HepG2 (cell line): ENCODE measurements around the gene PDSS2. TPM values are rescaled to one million over a fixed set of nuclear protein-coding genes. Genes with fewer than 3 reads are reported as not detected.

Source experiments
- ARID2 ChIP-seq: sonication (generic); formaldehyde crosslinking; IDR thresholded peaks from 2 replicates; pipeline ENCODE4 v1.8.1; 2022; ENCODE audit warnings: mild to moderate bottlenecking, missing genetic modification reagents, borderline replicate concordance
- ELF4 ChIP-seq: sonication (generic); formaldehyde crosslinking; IDR thresholded peaks from 2 replicates; pipeline ENCODE4 v1.5.0; 2020; ENCODE audit warnings: missing genetic modification reagents, mild to moderate bottlenecking, moderate library complexity, borderline replicate concordance
- GATAD2A ChIP-seq: IDR thresholded peaks from 2 replicates; pipeline ENCODE4 v1.6.1; 2016
- GMEB2 ChIP-seq: IDR thresholded peaks from 2 replicates; pipeline ENCODE4 v1.6.1; 2016; ENCODE audit warnings: missing biosample characterization, missing genetic modification reagents, low read depth
- HHEX ChIP-seq: IDR thresholded peaks from 2 replicates; pipeline ENCODE4 v1.6.1; 2016; ENCODE audit warnings: control low read depth
- HMGXB4 ChIP-seq, 2 experiments: sonication (generic) in 1 of 2; formaldehyde crosslinking in 1 of 2; IDR thresholded peaks; 2 replicates each; pipeline versions ENCODE4 v1.4.0 to v1.6.1; 2018 to 2020; ENCODE audit warnings: missing genetic modification reagents in 2 of 2, borderline replicate concordance in 1 of 2, low read depth in 1 of 2, mild to moderate bottlenecking in 1 of 2, missing biosample characterization in 1 of 2
- HOXA5 ChIP-seq: sonication (generic); formaldehyde crosslinking; IDR thresholded peaks from 2 replicates; pipeline ENCODE4 v1.4.0; 2020; ENCODE audit warnings: missing genetic modification reagents
- NCOA2 ChIP-seq: sonication (generic); formaldehyde crosslinking; IDR thresholded peaks from 2 replicates; pipeline ENCODE4 v1.8.0; 2022; ENCODE audit warnings: inconsistent platforms
- POLR2G ChIP-seq: fragments of 200-400 bp; formaldehyde crosslinking; IDR thresholded peaks from 2 replicates; pipeline ENCODE4 v1.6.1; 2018; ENCODE audit warnings: mild to moderate bottlenecking, low read depth, low read length, moderate library complexity
- SALL1 ChIP-seq: sonication (generic); formaldehyde crosslinking; IDR thresholded peaks from 2 replicates; pipeline ENCODE4 v1.8.0; 2022; ENCODE audit warnings: mild to moderate bottlenecking, missing genetic modification reagents
- SYNCRIP ChIP-seq: fragments of 200-400 bp; formaldehyde crosslinking; IDR thresholded peaks from 2 replicates; pipeline ENCODE4 v1.6.1; 2018; ENCODE audit warnings: mild to moderate bottlenecking, low read depth, low read length; ENCODE audit not compliant: insufficient read depth
- ZEB1 ChIP-seq: IDR thresholded peaks from 2 replicates; pipeline ENCODE4 v1.6.1; 2012; ENCODE audit warnings: mild to moderate bottlenecking, low read depth, inconsistent platforms; ENCODE audit not compliant: insufficient replicate concordance
- ZFP36 ChIP-seq: fragments of 150-350 bp; IDR thresholded peaks from 2 replicates; pipeline ENCODE4 v1.6.1; 2018; ENCODE audit warnings: borderline replicate concordance, low read length, low read depth; ENCODE audit not compliant: partially characterized antibody
- ZNF317 ChIP-seq: sonication (generic); formaldehyde crosslinking; IDR thresholded peaks from 2 replicates; pipeline ENCODE4 v1.5.0; 2020; ENCODE audit warnings: mild to moderate bottlenecking, missing genetic modification reagents
- ZNF367 ChIP-seq: sonication (generic); formaldehyde crosslinking; IDR thresholded peaks from 2 replicates; pipeline ENCODE4 v1.4.0; 2020; ENCODE audit warnings: missing genetic modification reagents, borderline replicate concordance
- ZNF549 ChIP-seq: sonication (generic); formaldehyde crosslinking; IDR thresholded peaks from 2 replicates; pipeline ENCODE4 v1.5.0; 2020; ENCODE audit warnings: missing genetic modification reagents
- ZNF577 ChIP-seq: sonication (generic); formaldehyde crosslinking; IDR thresholded peaks from 2 replicates; pipeline ENCODE4 v1.4.0; 2020; ENCODE audit warnings: mild to moderate bottlenecking, low read depth, missing genetic modification reagents, borderline replicate concordance
- ZNF598 ChIP-seq: sonication (generic); formaldehyde crosslinking; IDR thresholded peaks from 2 replicates; pipeline ENCODE4 v1.5.1; 2020; ENCODE audit warnings: mild to moderate bottlenecking, missing genetic modification reagents, borderline replicate concordance
- ZNF768 ChIP-seq: sonication (generic); formaldehyde crosslinking; IDR thresholded peaks from 2 replicates; pipeline ENCODE4 v1.4.0; 2020; ENCODE audit warnings: missing genetic modification reagents
- polyA plus RNA-seq, 8 experiments: library from polyadenylated mRNA; depleted of rRNA in 3 of 8; stranded (reverse) in 7 of 8; unstranded in 1 of 8; fragments of >200 nt; fragmentation: Illumina TruSeq in 4 of 8; extraction: Trizol in 4 of 8; gene quantifications; 2 replicates each; pipeline versions ENCODE4 v1.2.1 to v1.2.3, GENCODE V29; 2011 to 2016; ENCODE audit warnings: low read depth in 4 of 8, missing spikeins in 1 of 8, mixed read lengths in 1 of 8; ENCODE audit not compliant: insufficient read depth in 1 of 8
- total RNA-seq, 5 experiments: library from RNA; depleted of rRNA; stranded (reverse); fragments of >200 nt; fragmentation: Illumina TruSeq; extraction: Trizol; gene quantifications; 2 replicates each; pipeline ENCODE4 v1.2.3, GENCODE V29; 2016; ENCODE audit warnings: low read depth in 1 of 5
- TF ChIP-seq, protein P1 (sequence below): sonication (generic); formaldehyde crosslinking; IDR thresholded peaks from 2 replicates; pipeline ENCODE4 v1.5.1; 2020; ENCODE audit warnings: missing genetic modification reagents, mild to moderate bottlenecking, borderline replicate concordance
- TF ChIP-seq, protein P2 (sequence below): sonication (generic); formaldehyde crosslinking; conservative IDR thresholded peaks from 2 replicates; pipeline ENCODE4 v1.8.0; 2022; ENCODE audit warnings: mild to moderate bottlenecking, moderate library complexity, missing genetic modification reagents

The PDSS2 gene
- total and polyA plus RNA-seq, 2 of the 13 experiments (the other 11 are each of a cell fraction or from before 2014, with no cell fraction given): 16.2 to 17.0 TPM

DNA sequence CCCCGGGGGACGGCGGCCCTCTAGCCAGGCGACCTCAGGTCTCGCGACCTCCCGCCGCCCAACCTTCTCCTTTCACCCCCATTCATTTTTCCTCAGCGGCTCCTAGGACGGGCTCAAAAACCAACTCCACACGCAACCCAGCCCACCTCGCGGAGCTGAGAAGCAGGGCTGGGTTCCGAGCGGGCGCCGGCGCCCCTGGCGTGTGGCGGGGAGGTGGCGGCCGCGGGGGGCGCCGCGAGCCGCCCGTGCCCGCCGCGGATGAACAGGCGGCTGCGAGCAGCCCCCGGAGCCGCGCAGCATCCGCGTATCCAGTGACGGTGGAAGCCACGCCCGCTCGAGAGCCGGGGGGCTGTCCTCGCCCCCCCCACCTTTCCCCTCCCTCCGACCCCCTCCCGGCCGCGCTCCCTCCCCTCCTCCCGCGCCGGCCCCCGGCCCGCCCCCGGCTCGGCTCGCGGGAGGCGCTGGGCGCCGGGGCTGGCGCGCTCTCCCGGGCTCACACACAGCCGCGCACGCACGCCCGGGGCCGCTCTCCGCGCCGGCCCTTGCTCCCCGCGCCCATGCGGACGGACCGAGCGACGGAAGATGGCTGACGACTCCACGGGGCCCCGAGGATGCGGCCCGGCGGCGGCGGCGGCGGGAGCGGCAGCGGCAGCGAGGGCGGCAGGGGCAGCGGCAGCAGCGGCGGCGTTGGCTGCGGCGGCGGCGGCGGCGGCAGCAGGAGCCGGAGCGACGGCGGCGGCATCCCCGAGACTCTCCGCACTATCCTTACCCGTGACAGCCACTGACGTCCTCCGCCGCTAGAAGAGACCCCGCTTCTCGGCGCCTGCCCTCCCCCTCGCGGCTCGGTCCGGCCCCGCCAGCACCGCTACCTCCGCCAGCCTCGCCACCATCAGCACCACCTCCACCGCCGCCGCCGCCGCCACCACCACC, 30.5 kb upstream of the PDSS2 start, which contains the start of gene SOBP (continued):
- TF ChIP-seq, protein P1, sequence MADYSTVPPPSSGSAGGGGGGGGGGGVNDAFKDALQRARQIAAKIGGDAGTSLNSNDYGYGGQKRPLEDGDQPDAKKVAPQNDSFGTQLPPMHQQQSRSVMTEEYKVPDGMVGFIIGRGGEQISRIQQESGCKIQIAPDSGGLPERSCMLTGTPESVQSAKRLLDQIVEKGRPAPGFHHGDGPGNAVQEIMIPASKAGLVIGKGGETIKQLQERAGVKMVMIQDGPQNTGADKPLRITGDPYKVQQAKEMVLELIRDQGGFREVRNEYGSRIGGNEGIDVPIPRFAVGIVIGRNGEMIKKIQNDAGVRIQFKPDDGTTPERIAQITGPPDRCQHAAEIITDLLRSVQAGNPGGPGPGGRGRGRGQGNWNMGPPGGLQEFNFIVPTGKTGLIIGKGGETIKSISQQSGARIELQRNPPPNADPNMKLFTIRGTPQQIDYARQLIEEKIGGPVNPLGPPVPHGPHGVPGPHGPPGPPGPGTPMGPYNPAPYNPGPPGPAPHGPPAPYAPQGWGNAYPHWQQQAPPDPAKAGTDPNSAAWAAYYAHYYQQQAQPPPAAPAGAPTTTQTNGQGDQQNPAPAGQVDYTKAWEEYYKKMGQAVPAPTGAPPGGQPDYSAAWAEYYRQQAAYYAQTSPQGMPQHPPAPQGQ (CRISPR knock-in tag): no peak
- TF ChIP-seq ELF4 (CRISPR knock-in tag) (no peak), POLR2G (peak; percentile 42; the same call in 1 of the 2 replicates), ZNF768 (CRISPR knock-in tag) (no peak), ZNF577 (CRISPR knock-in tag) (no peak), ZNF317 (no peak), ZNF549 (CRISPR knock-in tag) (no peak), GMEB2 (no peak), SYNCRIP (no peak), GATAD2A (CRISPR knock-in tag) (no peak), HHEX (CRISPR knock-in tag) (no peak), NCOA2 (no peak), ZNF598 (CRISPR knock-in tag) (no peak), SALL1 (CRISPR knock-in tag) (peak; percentile 27; the same call in 1 of the 2 replicates), ARID2 (CRISPR knock-in tag) (no peak), ZEB1 (no peak), HOXA5 (CRISPR knock-in tag) (0 out of 2 replicates have a peak, but pooled peaks have one; percentile 27), ZNF367 (CRISPR knock-in tag) (no peak), ZFP36 (no peak), HMGXB4 (CRISPR knock-in tag; IDR thresholded peaks at IDR 0.05; ENCODE audit: borderline replicate concordance in 1 of 2, low read depth in 1 of 2) (no peak)
- TF ChIP-seq, protein P2, sequence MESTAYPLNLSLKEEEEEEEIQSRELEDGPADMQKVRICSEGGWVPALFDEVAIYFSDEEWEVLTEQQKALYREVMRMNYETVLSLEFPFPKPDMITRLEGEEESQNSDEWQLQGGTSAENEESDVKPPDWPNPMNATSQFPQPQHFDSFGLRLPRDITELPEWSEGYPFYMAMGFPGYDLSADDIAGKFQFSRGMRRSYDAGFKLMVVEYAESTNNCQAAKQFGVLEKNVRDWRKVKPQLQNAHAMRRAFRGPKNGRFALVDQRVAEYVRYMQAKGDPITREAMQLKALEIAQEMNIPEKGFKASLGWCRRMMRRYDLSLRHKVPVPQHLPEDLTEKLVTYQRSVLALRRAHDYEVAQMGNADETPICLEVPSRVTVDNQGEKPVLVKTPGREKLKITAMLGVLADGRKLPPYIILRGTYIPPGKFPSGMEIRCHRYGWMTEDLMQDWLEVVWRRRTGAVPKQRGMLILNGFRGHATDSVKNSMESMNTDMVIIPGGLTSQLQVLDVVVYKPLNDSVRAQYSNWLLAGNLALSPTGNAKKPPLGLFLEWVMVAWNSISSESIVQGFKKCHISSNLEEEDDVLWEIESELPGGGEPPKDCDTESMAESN (CRISPR knock-in tag): no peak
